ENCODE results near the gene EMC8. TPM values are rescaled to one million over a fixed set of nuclear protein-coding genes. Genes with fewer than 3 reads are reported as not detected.

EMC8 gene
- total RNA-seq, 1 experiment from 2014 or later, result 73.0 TPM

- Histone ChIP-seq H3K27me3 (ENCODE audit: insufficient read depth, low read length) (no peaks in the 10 kb centered on the region), H3K9me2 (ENCODE audit: insufficient read depth) (no peaks in the 10 kb centered on the region), H3K9me3 (ENCODE audit: control insufficient read depth in 1 of 2, insufficient read depth in 1 of 2, low read depth in 1 of 2, low read length in 2 of 2) (no peaks in the 10 kb centered on the region), H3K4me1 (ENCODE audit: control insufficient read depth in 1 of 2, insufficient read depth in 2 of 2, low read length in 2 of 2) (no peaks in the 10 kb centered on the region), H3K9ac (ENCODE audit: low read length) (no peak overlapping the region), H4K20me1 (ENCODE audit: insufficient read depth) (no peaks in the 10 kb centered on the region; the same call in 1 of the 2 replicates), H3K27ac (ENCODE audit: low read depth, low read length) (no peak overlapping the region), H2AFZ (ENCODE audit: low read depth, low read length, poor library complexity, severe bottlenecking) (no peak overlapping the region), H3K79me2 (ENCODE audit: insufficient read depth, low read length) (peaks cover 68% of the 10 kb centered on the region), H3K36me3 (ENCODE audit: control insufficient read depth in 1 of 2, insufficient read depth in 2 of 2, low read length in 2 of 2) (peaks cover 20 to 61% of the 10 kb centered on the region in 2 experiments), H3K4me3 (replicated peaks in 1 of 2; ENCODE audit: low read depth in 1 of 2, low read length in 2 of 2) (no peak overlapping the region), H3K4me2 (ENCODE audit: low read length) (no peak overlapping the region)
- POLR2A ChIA-PET, result no interaction called here
- no TSS peak for BruUV-seq (replicated peaks)
- CTCF ChIA-PET, result no interaction called here
- intact Hi-C loops (cut with micrococcal nuclease), result no loop called here
- RAD21 ChIA-PET (ENCODE audit: low non-redundant PET in 1 of 2, low total read pairs in 2 of 2, uncharacterized antibody in 2 of 2, unreplicated experiment in 2 of 2), result no interaction called here
- DNase-seq (ENCODE audit: low read depth, low spot score), result no peak
- TF ChIP-seq EZH2 (IDR thresholded peaks at IDR 0.05) (no peak), JUND (IDR thresholded peaks at IDR 0.05) (no peak), TCF7L2 (IDR thresholded peaks at IDR 0.05; ENCODE audit: borderline replicate concordance, extremely low read depth, insufficient read depth, insufficient read length) (no peak), ZBTB33 (IDR thresholded peaks at IDR 0.05; ENCODE audit: extremely low read depth, insufficient replicate concordance, low read length) (no peak), EZH2phosphoT487 (IDR thresholded peaks at IDR 0.05; ENCODE audit: borderline replicate concordance) (no peak), REST (IDR thresholded peaks at IDR 0.05; ENCODE audit: low read depth) (no peak), SIN3A (IDR thresholded peaks at IDR 0.05; ENCODE audit: low read depth) (no peak), SP1 (IDR thresholded peaks at IDR 0.05; ENCODE audit: low read depth) (no peak), CEBPB (IDR thresholded peaks at IDR 0.05; ENCODE audit: low read depth) (no peak), EGR1 (IDR thresholded peaks at IDR 0.05; ENCODE audit: low read depth) (no peak), CTCF (IDR thresholded peaks at IDR 0.05 in 2 of 3, conservative IDR thresholded peaks at IDR 0.05 in 1 of 3; ENCODE audit: borderline replicate concordance in 1 of 3, insufficient read depth in 1 of 3, low read depth in 2 of 3, low read length in 2 of 3) (no peak), POLR2AphosphoS5 (IDR thresholded peaks at IDR 0.05; ENCODE audit: low read depth, low read length) (no peak), FOSL1 (IDR thresholded peaks at IDR 0.05; ENCODE audit: low read depth) (no peak), SRF (IDR thresholded peaks at IDR 0.05; ENCODE audit: low read depth) (no peak), ELF1 (IDR thresholded peaks at IDR 0.05; ENCODE audit: borderline replicate concordance, low read depth) (no peak), ZFX (IDR thresholded peaks at IDR 0.05) (no peak), RAD21 (IDR thresholded peaks at IDR 0.05; ENCODE audit: low read depth) (no peak), CBX3 (IDR thresholded peaks at IDR 0.05; ENCODE audit: low read depth) (no peak), POLR2A (IDR thresholded peaks at IDR 0.05; ENCODE audit: borderline replicate concordance, extremely low read depth, insufficient read depth, insufficient read length) (no peak), ATF3 (IDR thresholded peaks at IDR 0.05) (no peak)
- peak; percentile 33; the same call in 1 of the 2 replicates for ATAC-seq
These were observed 15.9 kb downstream of the EMC8 start for GRCh38 chr16:85783441-85783840.
